Trophoblast cell (in vitro differentiated cells and primary cell): ENCODE measurements around the gene RALGAPA2.

Experiments used
- DNase-seq, 2 donors: peaks; one replicate each; pipeline ENCODE4 v3.0.0-alpha.2; 2016
- H2AFZ ChIP-seq: 2 replicates; pipeline ENCODE4 v1.6.1; 2013; ENCODE audit warnings: low read length, moderate library complexity, mild to moderate bottlenecking; ENCODE audit not compliant: insufficient read depth, poor library complexity
- H2AK5ac ChIP-seq: 2 replicates; pipeline ENCODE4 v1.6.1; 2013; ENCODE audit warnings: mild to moderate bottlenecking, low read length
- H2BK120ac ChIP-seq: 2 replicates; pipeline ENCODE4 v1.6.1; 2013; ENCODE audit warnings: low read length, mild to moderate bottlenecking, moderate library complexity; ENCODE audit not compliant: insufficient read depth, poor library complexity
- H2BK12ac ChIP-seq: 2 replicates; pipeline ENCODE4 v1.6.1; 2013; ENCODE audit warnings: mild to moderate bottlenecking, low read length, moderate library complexity
- H2BK5ac ChIP-seq: 2 replicates; pipeline ENCODE4 v1.6.1; 2013; ENCODE audit warnings: low read length, low read depth, moderate library complexity, mild to moderate bottlenecking; ENCODE audit not compliant: poor library complexity
- H3K14ac ChIP-seq: 2 replicates; pipeline ENCODE4 v1.6.1; 2013; ENCODE audit warnings: mild to moderate bottlenecking, low read length
- H3K18ac ChIP-seq: 2 replicates; pipeline ENCODE4 v1.6.1; 2013; ENCODE audit warnings: mild to moderate bottlenecking, low read length
- H3K23ac ChIP-seq: 2 replicates; pipeline ENCODE4 v1.6.1; 2013; ENCODE audit warnings: low read length
- H3K27ac ChIP-seq: 2 replicates; pipeline ENCODE4 v1.5.1; 2013; ENCODE audit warnings: low read depth, mild to moderate bottlenecking, inconsistent platforms, low read length, moderate library complexity
- H3K27me3 ChIP-seq: 2 replicates; pipeline ENCODE4 v1.6.1; 2013; ENCODE audit warnings: inconsistent platforms, mild to moderate bottlenecking, low read length, moderate library complexity; ENCODE audit not compliant: insufficient read depth
- H3K36me3 ChIP-seq, 2 experiments: 1 replicate in 1 of 2; 2 replicates in 1 of 2; pipeline ENCODE4 v1.6.1; 2013; ENCODE audit warnings: low read length in 2 of 2, mild to moderate bottlenecking in 2 of 2, moderate library complexity in 1 of 2; ENCODE audit not compliant: insufficient read depth in 2 of 2, control insufficient read depth in 1 of 2
- H3K4ac ChIP-seq: 2 replicates; pipeline ENCODE4 v1.6.1; 2013; ENCODE audit warnings: low read depth, mild to moderate bottlenecking, low read length, moderate library complexity
- H3K4me1 ChIP-seq, 2 experiments: 1 replicate in 1 of 2; 2 replicates in 1 of 2; pipeline ENCODE4 v1.6.1; 2013; ENCODE audit warnings: low read length in 2 of 2, mild to moderate bottlenecking in 2 of 2, moderate library complexity in 1 of 2; ENCODE audit not compliant: insufficient read depth in 2 of 2, control insufficient read depth in 1 of 2
- H3K4me2 ChIP-seq: 2 replicates; pipeline ENCODE4 v1.6.1; 2013; ENCODE audit warnings: inconsistent platforms, mild to moderate bottlenecking, low read length, moderate library complexity
- H3K4me3 ChIP-seq: 2 replicates; pipeline ENCODE4 v1.5.1; 2013; ENCODE audit warnings: mild to moderate bottlenecking, low read depth, low read length, inconsistent platforms
- H3K79me1 ChIP-seq: one replicate; pipeline ENCODE4 v1.6.1; 2013; ENCODE audit warnings: low read length
- H3K79me2 ChIP-seq: 2 replicates; pipeline ENCODE4 v1.6.1; 2013; ENCODE audit warnings: low read length, mild to moderate bottlenecking; ENCODE audit not compliant: control insufficient read depth, insufficient read depth, poor library complexity
- H3K9ac ChIP-seq: 2 replicates; pipeline ENCODE4 v1.6.1; 2013; ENCODE audit warnings: mild to moderate bottlenecking, low read length
- H3K9me3 ChIP-seq: 2 replicates; pipeline ENCODE4 v1.6.1; 2013; ENCODE audit warnings: low read depth, mild to moderate bottlenecking, control low read depth, inconsistent platforms, low read length; ENCODE audit not compliant: insufficient read depth
- H4K12ac ChIP-seq: 2 replicates; pipeline ENCODE4 v1.6.1; 2013; ENCODE audit warnings: low read depth, mild to moderate bottlenecking, low read length, moderate library complexity
- H4K8ac ChIP-seq: 2 replicates; pipeline ENCODE4 v1.6.1; 2013; ENCODE audit warnings: low read depth, mild to moderate bottlenecking, low read length, moderate library complexity
- H4K91ac ChIP-seq: one replicate; pipeline ENCODE4 v1.6.1; 2013; ENCODE audit warnings: low read depth, mild to moderate bottlenecking, low read length, moderate library complexity
- WGBS: extraction: QIAGEN DNeasy Blood & Tissue Kit; methylation state at CpG from one replicate; pipeline ENCODE4 v1.1.7; 2013; ENCODE audit warnings: missing lambda C conversion rate; ENCODE audit not compliant: insufficient read length, insufficient coverage; ENCODE audit errors: extremely low coverage; 5-methylcytosine and 5-hydroxymethylcytosine counted together

The RALGAPA2 gene

DNA sequence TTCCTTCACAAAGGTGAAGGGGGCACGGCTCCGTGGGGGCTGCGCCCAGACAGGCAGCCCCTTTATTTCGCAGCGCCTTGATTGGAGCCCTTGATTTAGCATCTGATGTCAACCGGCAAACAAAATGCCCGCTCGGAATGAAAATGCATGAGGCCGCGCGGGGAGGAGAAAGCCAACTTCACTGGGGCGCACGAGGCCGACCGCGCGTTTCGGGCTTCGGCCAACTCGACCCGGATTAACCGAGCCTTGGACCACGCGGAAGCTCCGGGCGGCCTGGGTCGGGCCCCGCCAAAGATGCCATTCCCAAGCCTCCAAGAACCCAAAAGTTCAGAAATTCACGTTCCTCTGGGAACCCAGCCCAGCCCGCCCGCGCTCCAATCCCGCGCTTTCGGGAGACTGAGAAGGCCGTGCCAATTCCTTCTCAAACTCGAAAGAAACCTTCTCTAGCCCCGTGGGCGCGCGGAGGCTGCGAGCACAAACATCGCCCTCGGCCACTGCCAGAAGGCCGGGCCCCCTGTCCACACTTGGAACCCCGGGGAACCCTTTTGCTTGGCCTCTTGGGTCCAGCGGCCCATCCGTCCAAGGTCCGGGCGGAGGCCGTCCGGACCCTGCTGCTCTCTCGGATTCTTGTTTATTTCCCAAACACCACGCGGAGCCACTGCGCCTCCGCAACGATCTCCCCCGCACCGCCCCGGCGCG is 345.4 kb downstream of the RALGAPA2 start:
- peaks cover 79% of the 10 kb centered on the region for H3K27me3 ChIP-seq
- peaks cover 14 to 21% of the 10 kb centered on the region in 2 experiments for H3K4me1 ChIP-seq

DNA sequence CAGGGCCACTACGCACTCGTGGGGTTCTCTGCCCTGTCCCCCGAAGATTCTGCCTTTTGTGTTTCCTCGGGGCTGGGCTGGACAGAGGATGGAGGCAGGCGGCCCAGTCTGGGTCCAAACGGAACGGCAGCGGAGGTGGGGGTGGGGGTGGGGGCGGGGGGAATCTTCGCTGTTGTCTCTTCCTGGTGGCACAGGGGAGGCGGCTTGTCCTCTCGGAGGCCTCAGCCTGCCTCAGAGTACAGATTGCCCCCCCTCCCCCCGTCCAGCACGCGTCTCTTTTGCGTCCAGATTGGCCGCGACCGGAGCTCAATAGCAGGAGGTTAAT is 345.9 kb downstream of the RALGAPA2 start:
- Histone ChIP-seq H3K9me3 (peaks cover 5% of the 10 kb centered on the region), H4K91ac (no peak overlapping the region), H2BK120ac (no peak overlapping the region), H3K4me2 (no peak overlapping the region), H3K4me3 (no peak overlapping the region), H3K79me1 (no peaks in the 10 kb centered on the region), H4K12ac (no peak overlapping the region), H4K8ac (no peak overlapping the region), H3K4me1 (peaks cover 14 to 21% of the 10 kb centered on the region in 2 experiments), H2AK5ac (no peak overlapping the region), H3K23ac (no peak overlapping the region), H3K27me3 (peaks cover 81% of the 10 kb centered on the region), H3K9ac (no peak overlapping the region), H3K79me2 (no peaks in the 10 kb centered on the region), H3K18ac (no peak overlapping the region), H3K4ac (no peak overlapping the region), H3K27ac (no peak overlapping the region), H2BK5ac (no peak overlapping the region), H3K14ac (no peak overlapping the region), H2BK12ac (no peak overlapping the region), H3K36me3 (no peaks in the 10 kb centered on the region), H2AFZ (no peak overlapping the region)
- WGBS: no CpG with 5 or more reads among the region's 19 CpGs
- DNase-seq: no peak

More for the DNA sequence above, 345.4 kb downstream of the RALGAPA2 start:
- no peak overlapping the region for H2BK120ac ChIP-seq
- no peak overlapping the region for H2AFZ ChIP-seq
- no peak overlapping the region for H3K23ac ChIP-seq
- H3K14ac ChIP-seq: no peak overlapping the region
- H4K91ac ChIP-seq: no peak overlapping the region
- H2AK5ac ChIP-seq: no peak overlapping the region
- H3K4me2 ChIP-seq: no peak overlapping the region
- no peaks in the 10 kb centered on the region for H3K79me1 ChIP-seq
- no peaks in the 10 kb centered on the region for H3K79me2 ChIP-seq
- no peak overlapping the region for H3K18ac ChIP-seq
- H3K27ac ChIP-seq: no peak overlapping the region
- H3K4me3 ChIP-seq: no peak overlapping the region
- no peak overlapping the region for H3K9ac ChIP-seq
- H3K9me3 ChIP-seq: peaks cover 5% of the 10 kb centered on the region
- no peak overlapping the region for H2BK12ac ChIP-seq
- WGBS: no CpG with 5 or more reads among the region's 63 CpGs
- H3K4ac ChIP-seq: no peak overlapping the region
- DNase-seq: no peak
- no peak overlapping the region for H4K12ac ChIP-seq
- no peak overlapping the region for H4K8ac ChIP-seq
- no peaks in the 10 kb centered on the region for H3K36me3 ChIP-seq
- H2BK5ac ChIP-seq: no peak overlapping the region

DNA sequence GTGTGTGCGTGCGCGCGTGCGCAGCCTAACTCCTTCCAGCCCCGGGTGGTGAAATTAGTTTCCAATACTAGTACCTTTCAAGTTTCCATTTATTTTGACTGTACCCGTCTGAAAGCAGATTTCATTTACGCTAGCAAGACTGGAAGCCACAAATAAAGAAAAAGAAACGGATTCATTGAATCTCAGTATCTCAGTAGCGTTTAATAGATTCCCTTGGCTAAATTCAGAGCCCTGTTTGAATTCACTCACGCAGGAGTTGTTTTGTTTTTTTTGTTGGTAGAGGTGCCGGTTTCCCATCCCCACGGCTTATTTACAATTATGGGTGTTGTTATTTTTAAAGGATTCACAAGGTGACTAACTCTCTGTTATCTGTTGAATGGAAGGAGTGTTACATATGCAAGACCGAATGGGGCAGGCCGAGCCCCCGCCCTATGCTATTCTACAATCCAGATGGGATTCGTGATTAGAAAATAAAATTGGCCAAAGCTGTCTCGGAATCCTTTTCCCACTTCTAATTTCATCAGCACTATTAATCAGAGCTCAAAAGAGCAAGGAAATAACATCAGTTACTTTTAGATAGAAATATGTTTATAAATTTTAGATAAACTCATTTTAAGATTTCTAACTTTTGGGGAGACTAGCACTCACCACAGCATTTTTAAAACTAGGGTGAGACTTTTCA is 346.8 kb downstream of the RALGAPA2 start:
- Histone ChIP-seq H4K8ac (no peak overlapping the region), H2AK5ac (no peak overlapping the region), H3K4me3 (no peak overlapping the region), H3K4ac (no peak overlapping the region), H3K9ac (no peak overlapping the region), H3K14ac (no peak overlapping the region), H2BK5ac (no peak overlapping the region), H4K91ac (no peak overlapping the region), H3K18ac (no peak overlapping the region), H3K9me3 (peaks cover 5% of the 10 kb centered on the region), H3K27ac (no peak overlapping the region), H3K27me3 (peaks cover 83% of the 10 kb centered on the region), H4K12ac (no peak overlapping the region), H3K79me1 (no peaks in the 10 kb centered on the region), H2AFZ (no peak overlapping the region), H3K36me3 (no peaks in the 10 kb centered on the region), H3K4me1 (peaks cover 14 to 21% of the 10 kb centered on the region in 2 experiments), H3K4me2 (no peak overlapping the region), H2BK12ac (no peak overlapping the region), H3K79me2 (no peaks in the 10 kb centered on the region), H3K23ac (no peak overlapping the region), H2BK120ac (no peak overlapping the region)
- DNase-seq: no peak
- WGBS: no CpG with 5 or more reads among the region's 18 CpGs

DNA sequence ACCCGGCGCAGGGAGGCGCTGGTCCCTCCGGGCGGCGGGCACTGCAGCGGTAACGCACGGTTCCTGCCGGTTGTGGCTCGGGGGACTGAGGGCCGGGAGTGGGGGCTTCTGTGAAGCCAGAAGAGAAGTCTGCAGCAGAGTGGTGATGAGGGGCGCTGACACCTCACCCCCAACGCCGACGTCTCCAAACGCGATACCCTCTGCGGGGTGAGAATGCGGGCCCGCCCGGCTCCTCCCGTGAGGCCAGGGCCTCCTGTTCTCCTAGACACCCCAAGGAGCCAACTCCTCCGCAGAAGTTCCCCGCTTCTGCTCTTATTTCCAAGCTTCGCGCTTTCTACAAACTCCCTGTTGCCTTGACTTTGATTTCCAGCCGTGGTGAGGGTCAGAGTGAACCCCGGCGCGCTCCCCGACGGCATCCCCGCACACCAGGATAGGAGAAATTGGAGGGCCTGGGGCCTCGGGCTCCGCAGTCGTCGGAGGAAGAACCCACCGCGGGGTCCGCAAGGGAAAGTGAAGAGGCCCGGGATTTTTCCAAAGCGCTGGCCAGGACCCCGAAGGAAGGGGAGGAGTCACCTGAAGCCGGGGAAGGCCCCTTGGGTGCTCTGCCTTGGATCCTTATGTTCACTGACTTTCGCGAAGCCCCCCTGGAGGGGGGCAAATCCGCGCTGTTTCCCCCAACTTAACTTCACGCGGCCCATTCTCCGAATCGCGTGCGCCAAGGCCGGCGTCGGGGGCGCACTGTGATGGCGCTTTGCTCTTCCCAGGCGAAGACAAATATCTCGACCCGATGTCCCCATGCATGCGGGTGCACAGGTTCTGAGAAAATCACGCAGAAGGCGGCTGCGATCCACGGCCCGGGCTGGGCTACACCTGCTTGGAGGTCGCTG is 347.6 kb downstream of the RALGAPA2 start:
- no CpG with 5 or more reads among the region's 70 CpGs for WGBS
- H4K12ac ChIP-seq: no peak overlapping the region
- H4K8ac ChIP-seq: no peak overlapping the region
- no peak overlapping the region for H3K14ac ChIP-seq
- no peak overlapping the region for H2BK5ac ChIP-seq
- no peak overlapping the region for H3K4ac ChIP-seq
- H3K9ac ChIP-seq: no peak overlapping the region
- H3K79me2 ChIP-seq: no peaks in the 10 kb centered on the region
- H2AK5ac ChIP-seq: no peak overlapping the region
- no peak overlapping the region for H2BK12ac ChIP-seq
- H2AFZ ChIP-seq: no peak overlapping the region
- peak overlapping the region; percentile 10 for H3K4me2 ChIP-seq
- no peak overlapping the region for H4K91ac ChIP-seq
- H3K36me3 ChIP-seq: no peaks in the 10 kb centered on the region
- peaks cover 14 to 20% of the 10 kb centered on the region in 2 experiments for H3K4me1 ChIP-seq
- no peak overlapping the region for H3K4me3 ChIP-seq
- peaks cover 5% of the 10 kb centered on the region for H3K9me3 ChIP-seq
- no peak overlapping the region for H3K18ac ChIP-seq
- H3K23ac ChIP-seq: no peak overlapping the region
- H3K27ac ChIP-seq: no peak overlapping the region
- H2BK120ac ChIP-seq: no peak overlapping the region
- no peak for DNase-seq
- H3K79me1 ChIP-seq: no peaks in the 10 kb centered on the region
- peaks cover 78% of the 10 kb centered on the region for H3K27me3 ChIP-seq
